ENCODE measurements around the gene KRT85.

Gene KRT85

GRCh38 chr12:52364901-52365489, 2.3 kb downstream of the KRT85 start:
- no peak for DNase-seq

GRCh38 chr12:52364061-52364460, 3.2 kb downstream of the KRT85 start:
- no peak for DNase-seq

- no peak for DNase-seq
These were observed 4.1 kb downstream of the KRT85 start for GRCh38 chr12:52363111-52363679.

- DNase-seq: no peak
These were observed 5.1 kb downstream of the KRT85 start for GRCh38 chr12:52362118-52362726.

- no peak for DNase-seq
These were observed 5.7 kb downstream of the KRT85 start for GRCh38 chr12:52361553-52361952.

- no peak for DNase-seq
These were observed 6.5 kb downstream of the KRT85 start for GRCh38 chr12:52360663-52361271.

- DNase-seq: no peak
These were observed 7.1 kb downstream of the KRT85 start for GRCh38 chr12:52360106-52360662.

GRCh38 chr12:52359621-52360061, 7.6 kb downstream of the KRT85 start:
- DNase-seq: no peak

GRCh38 chr12:52358575-52359350, 8.5 kb downstream of the KRT85 start:
- no peak for DNase-seq

- no peak for DNase-seq
These were observed 10.3 kb downstream of the KRT85 start for GRCh38 chr12:52356762-52357580.

GRCh38 chr12:52356031-52356761, 11.1 kb downstream of the KRT85 start:
- DNase-seq: no peak

GRCh38 chr12:52355176-52355575, 12.1 kb downstream of the KRT85 start:
- DNase-seq: no peak

GRCh38 chr12:52354200-52354599, 13.1 kb downstream of the KRT85 start:
- DNase-seq: no peak

- DNase-seq: no peak
These were observed 13.5 kb downstream of the KRT85 start for GRCh38 chr12:52353766-52354165.

GRCh38 chr12:52352951-52353350, 14.3 kb downstream of the KRT85 start:
- DNase-seq: no peak

GRCh38 chr12:52351196-52352059, 15.9 kb downstream of the KRT85 start:
- DNase-seq: no peak

GRCh38 chr12:52350786-52351185, 16.5 kb downstream of the KRT85 start:
- no peak for DNase-seq

GRCh38 chr12:52350021-52350620, 17.2 kb downstream of the KRT85 start:
- no peak for DNase-seq

- DNase-seq: no peak
These were observed 18.1 kb downstream of the KRT85 start for GRCh38 chr12:52349196-52349595.
